ENCODE results near the gene WDR18. TPM values are rescaled to one million over a fixed set of nuclear protein-coding genes. Genes with fewer than 3 reads are reported as not detected.

Gene WDR18
- total and polyA plus RNA-seq, 2 of the 8 experiments (the other 6 are each of a cell fraction or from before 2014, with no cell fraction given) = 87.7 to 177 TPM

GRCh38 chr19:952049-952679, 32.0 kb upstream of the WDR18 start:
- peak overlapping the region; percentile 75; the same call in 1 of the 2 replicates for H2BK5ac ChIP-seq (ENCODE audit: low read depth, low read length)
- H3K23me2 ChIP-seq (ENCODE audit: low read depth, low read length) = no peaks in the 10 kb centered on the region; the same call in 1 of the 2 replicates
- peaks cover 0 to 23% of the 10 kb centered on the region in 2 experiments; a peak in 1 of 4 replicates for H3K79me2 ChIP-seq (ENCODE audit: control insufficient read depth in 1 of 2, insufficient read depth in 2 of 2, low read length in 2 of 2)
- TF ChIP-seq FOSL1 (IDR thresholded peaks at IDR 0.05; ENCODE audit: insufficient read depth, low read depth, low read length) (no peak), CTBP2 (IDR thresholded peaks at IDR 0.05; ENCODE audit: borderline replicate concordance, insufficient read depth, insufficient read length, low read length) (no peak), KDM1A (IDR thresholded peaks at IDR 0.05; ENCODE audit: borderline replicate concordance, low read length) (peak; percentile 85; the same call in 1 of the 2 replicates), SUZ12 (IDR thresholded peaks at IDR 0.05; ENCODE audit: low read length) (no peak), ASH2L (IDR thresholded peaks at IDR 0.05; ENCODE audit: low read length) (no peak)
- H3K4me1 ChIP-seq (replicated peaks in 1 of 4; ENCODE audit: control insufficient read depth in 3 of 4, insufficient read depth in 4 of 4, low read length in 3 of 4) = peaks cover 5 to 44% (median 23%) of the 10 kb centered on the region in 4 experiments
- H2AK5ac ChIP-seq (ENCODE audit: low read depth, low read length) = no peak overlapping the region; the same call in 1 of the 2 replicates
- no peak for DNase-seq (ENCODE audit: low read depth in 1 of 2, low spot score in 2 of 2)
- H3K56ac ChIP-seq (replicated peaks; ENCODE audit: insufficient read length, low read depth, low read length) = no peak overlapping the region
- H3K79me1 ChIP-seq (ENCODE audit: low read depth, low read length) = peaks cover 13% of the 10 kb centered on the region
- H3K9me3 ChIP-seq (ENCODE audit: insufficient read depth in 2 of 2, low read depth in 1 of 2, low read length in 1 of 2) = no peaks in the 10 kb centered on the region
- no peak overlapping the region for H4K91ac ChIP-seq (replicated peaks; ENCODE audit: insufficient read length, low read length)
- H3K18ac ChIP-seq (ENCODE audit: extremely low read depth, low read length) = peak overlapping the region; percentile 48; the same call in 1 of the 2 replicates
- peak overlapping the region; percentile 9 for H4K8ac ChIP-seq (ENCODE audit: extremely low read depth, insufficient read depth, low read length)
- peaks cover 0 to 3% (median 1%) of the 10 kb centered on the region in 4 experiments; a peak in 1 of 8 replicates for H3K36me3 ChIP-seq (ENCODE audit: control insufficient read depth in 2 of 4, insufficient read depth in 4 of 4, low read length in 3 of 4)
- ChIA-PET POLR2A (ENCODE audit: partially characterized antibody) (interaction anchor here (0.7 to 1.9 kb wide), 5 partner anchors 9 to 33 kb away, joined by 3 to 8 read pairs (median 3); no protein-coding TSS in a partner anchor), CTCF (ENCODE audit: partially characterized antibody) (interaction anchor here (0.6 to 2.3 kb wide), 5 partner anchors 8 to 226 kb away, joined by 3 to 11 read pairs (median 4); no protein-coding TSS in a partner anchor)
- H3K23ac ChIP-seq (ENCODE audit: insufficient read length) = no peak overlapping the region
- 93% methylated on average over 12 of the region's 14 CpGs; no CpG with 5 or more reads in 1 of the 2 experiments for WGBS, 2 experiments (ENCODE audit: extremely low coverage in 1 of 2, insufficient coverage in 1 of 2, insufficient read length in 1 of 2, insufficient replicate concordance in 2 of 2, low coverage in 1 of 2, low lambda C conversion rate in 2 of 2, missing lambda C conversion rate in 1 of 2)
- H3K14ac ChIP-seq (ENCODE audit: insufficient read length) = no peak overlapping the region
- no peak overlapping the region for H2BK20ac ChIP-seq (ENCODE audit: low read length)
- no peak overlapping the region for H2AFZ ChIP-seq (ENCODE audit: low read length)
- peak overlapping the region; percentile 11; the same call in 1 of the 2 replicates for H3K27ac ChIP-seq (ENCODE audit: low read depth, low read length)
- no peak overlapping the region for H3K9ac ChIP-seq (replicated peaks in 1 of 4; ENCODE audit: extremely low read depth in 1 of 4, low read depth in 3 of 4, low read length in 3 of 4)
- FAIRE-seq = no peak
- no peaks in the 10 kb centered on the region for H3K27me3 ChIP-seq (replicated peaks in 1 of 4; ENCODE audit: control insufficient read depth in 3 of 4, extremely low read depth in 1 of 4, insufficient read depth in 3 of 4, low read length in 3 of 4)
- peak overlapping the region; percentile 38 to 63; a peak in 3 of 4 replicates for H3K4me2 ChIP-seq (ENCODE audit: insufficient read depth in 1 of 2, low read depth in 2 of 2, low read length in 2 of 2)
- H2BK12ac ChIP-seq (ENCODE audit: low read depth, low read length) = peak overlapping the region; percentile 39; the same call in 1 of the 2 replicates
- H2BK120ac ChIP-seq (replicated peaks; ENCODE audit: low read depth, low read length) = no peak overlapping the region
- H4K20me1 ChIP-seq (replicated peaks in 1 of 2; ENCODE audit: control insufficient read depth in 1 of 2, insufficient read depth in 2 of 2, low read length in 2 of 2) = peaks cover 0 to 6% of the 10 kb centered on the region in 2 experiments
- H4K5ac ChIP-seq (ENCODE audit: insufficient read length, low read depth, low read length) = peak overlapping the region; percentile 71
- peak overlapping the region in 3 of 4 experiments; percentile 2 to 51 (median 23); a peak in 1 of 8 replicates for H3K4me3 ChIP-seq (ENCODE audit: extremely low read depth in 1 of 4, insufficient read depth in 2 of 4, low read depth in 3 of 4, low read length in 4 of 4)
- no peak overlapping the region for H3K4ac ChIP-seq (replicated peaks; ENCODE audit: insufficient read length, low read depth, low read length)
- no peak overlapping the region for H2BK15ac ChIP-seq (ENCODE audit: low read length)

Data from H1 (cell line).